OCI-LY1 (cell line): Measurements from ENCODE around the gene DDX24.

Experiments
- H2AFZ ChIP-seq: fragments of 200-600 bp; sonication (generic), shearing (Covaris generic); 2 replicates; pipeline ENCODE4 v1.6.0; 2014; ENCODE audit warnings: antibody characterized with exemption, mild to moderate bottlenecking, low read length
- H3F3A ChIP-seq: fragments of 200-600 bp; sonication (generic), shearing (Covaris generic); 2 replicates; pipeline ENCODE4 v1.6.0; 2014; ENCODE audit warnings: mild to moderate bottlenecking, antibody characterized with exemption, low read length, moderate library complexity; ENCODE audit not compliant: insufficient read depth
- H3K27ac ChIP-seq: fragments of 200-600 bp; sonication (generic); 2 replicates; pipeline ENCODE4 v1.5.1; 2014; ENCODE audit warnings: low read length, mixed run types, mild to moderate bottlenecking, low read depth; ENCODE audit not compliant: poor library complexity, severe bottlenecking
- H3K27me3 ChIP-seq: fragments of 200-600 bp; sonication (generic); 2 replicates; pipeline ENCODE4 v1.6.0; 2014; ENCODE audit warnings: antibody characterized with exemption, mild to moderate bottlenecking, low read length, moderate library complexity; ENCODE audit not compliant: insufficient read depth
- H3K36me3 ChIP-seq: fragments of 200-600 bp; sonication (generic); 2 replicates; pipeline ENCODE4 v1.6.1; 2014; ENCODE audit warnings: mild to moderate bottlenecking, antibody characterized with exemption, low read length, moderate library complexity, mixed read lengths; ENCODE audit not compliant: insufficient read depth
- H3K4me1 ChIP-seq: fragments of 200-600 bp; sonication (generic); 2 replicates; pipeline ENCODE4 v1.5.1; 2014; ENCODE audit warnings: mild to moderate bottlenecking, low read length, moderate library complexity; ENCODE audit not compliant: insufficient read depth, severe bottlenecking
- H3K4me2 ChIP-seq: fragments of 200-600 bp; sonication (generic), shearing (Covaris generic); 2 replicates; pipeline ENCODE4 v1.6.1; 2014; ENCODE audit warnings: low read length
- H3K4me3 ChIP-seq: fragments of 200-600 bp; sonication (generic); 2 replicates; pipeline ENCODE4 v1.5.1; 2014; ENCODE audit warnings: low read length, low read depth, mild to moderate bottlenecking, mixed read lengths; ENCODE audit not compliant: poor library complexity, severe bottlenecking
- H3K79me2 ChIP-seq: fragments of 200-600 bp; shearing (Covaris generic); 2 replicates; pipeline ENCODE4 v1.6.1; 2016; ENCODE audit warnings: mixed run types, low read length, mixed read lengths; ENCODE audit not compliant: insufficient read depth
- H3K9ac ChIP-seq: fragments of 200-600 bp; sonication (generic), shearing (Covaris generic); 2 replicates; pipeline ENCODE4 v1.6.1; 2014; ENCODE audit warnings: mild to moderate bottlenecking, low read length, mixed read lengths
- H3K9me2 ChIP-seq: fragments of 200-600 bp; sonication (generic), shearing (Covaris generic); 2 replicates; pipeline ENCODE4 v1.6.1; 2014; ENCODE audit warnings: low read depth, mild to moderate bottlenecking, low read length, mixed read lengths
- H3K9me3 ChIP-seq: fragments of 200-600 bp; shearing (Covaris generic); 2 replicates; pipeline ENCODE4 v1.6.1; 2014; ENCODE audit warnings: low read length, mixed read lengths
- H4K20me1 ChIP-seq: fragments of 200-600 bp; sonication (generic), shearing (Covaris generic); 2 replicates; pipeline ENCODE4 v1.6.0; 2016; ENCODE audit warnings: mild to moderate bottlenecking, low read length; ENCODE audit not compliant: insufficient read depth
- CTCF ChIP-seq: fragments of 200-600 bp; sonication (generic), shearing (Covaris generic); IDR thresholded peaks from 2 replicates; pipeline ENCODE4 v1.5.1; 2017; ENCODE audit warnings: mild to moderate bottlenecking, antibody characterized with exemption, low read length, moderate library complexity, mixed read lengths
- EZH2 ChIP-seq: fragments of 200-600 bp; sonication (generic), shearing (Covaris generic); IDR thresholded peaks from 2 replicates; pipeline ENCODE4 v1.8.0; 2017; ENCODE audit warnings: borderline replicate concordance, mixed run types, mild to moderate bottlenecking, antibody characterized with exemption, low read length, moderate library complexity, mixed read lengths

Gene DDX24

GRCh38 chr14:94043111-94043755 is 37.8 kb downstream of the DDX24 start:
- no peak overlapping the region for H3K27ac ChIP-seq
- TF ChIP-seq CTCF (no peak), EZH2 (no peak)
- no peaks in the 10 kb centered on the region for H3K4me1 ChIP-seq
- H3K9me3 ChIP-seq: no peaks in the 10 kb centered on the region
- H3K9me2 ChIP-seq: no peaks in the 10 kb centered on the region
- H3K4me2 ChIP-seq: no peak overlapping the region
- no peak overlapping the region for H2AFZ ChIP-seq
- H3K4me3 ChIP-seq: no peak overlapping the region
- no peak overlapping the region for H3K9ac ChIP-seq
- H3K27me3 ChIP-seq: no peaks in the 10 kb centered on the region
- H3K36me3 ChIP-seq: peaks cover 38% of the 10 kb centered on the region
- H4K20me1 ChIP-seq: no peaks in the 10 kb centered on the region
- H3K79me2 ChIP-seq: no peaks in the 10 kb centered on the region
- H3F3A ChIP-seq: no peaks in the 10 kb centered on the region

GRCh38 chr14:94042433-94043091 is 38.4 kb downstream of the DDX24 start:
- H2AFZ ChIP-seq: no peak overlapping the region
- H3K36me3 ChIP-seq: peaks cover 32% of the 10 kb centered on the region
- H3K9me3 ChIP-seq: no peaks in the 10 kb centered on the region
- H3K4me2 ChIP-seq: no peak overlapping the region
- no peaks in the 10 kb centered on the region for H3F3A ChIP-seq
- no peaks in the 10 kb centered on the region for H3K9me2 ChIP-seq
- TF ChIP-seq EZH2 (no peak), CTCF (no peak)
- no peaks in the 10 kb centered on the region for H3K79me2 ChIP-seq
- H3K9ac ChIP-seq: no peak overlapping the region
- no peaks in the 10 kb centered on the region for H3K4me1 ChIP-seq
- H3K27me3 ChIP-seq: no peaks in the 10 kb centered on the region
- H3K4me3 ChIP-seq: no peak overlapping the region
- no peaks in the 10 kb centered on the region for H4K20me1 ChIP-seq
- no peak overlapping the region for H3K27ac ChIP-seq

- no peak overlapping the region for H3K4me2 ChIP-seq
- H3K27ac ChIP-seq: no peak overlapping the region
- no peaks in the 10 kb centered on the region for H3K9me3 ChIP-seq
Observed at GRCh38 chr14:94041551-94042346, 39.3 kb downstream of the DDX24 start.

More at GRCh38 chr14:94041551-94042346, 39.3 kb downstream of the DDX24 start:
- H3K9ac ChIP-seq: no peak overlapping the region
- no peaks in the 10 kb centered on the region for H3K4me1 ChIP-seq
- no peaks in the 10 kb centered on the region for H4K20me1 ChIP-seq
- no peaks in the 10 kb centered on the region for H3K9me2 ChIP-seq
- no peak overlapping the region for H3K4me3 ChIP-seq
- H3K36me3 ChIP-seq: peaks cover 24% of the 10 kb centered on the region
- no peaks in the 10 kb centered on the region for H3K79me2 ChIP-seq
- no peak for TF ChIP-seq CTCF
- no peak for TF ChIP-seq EZH2
- H3K27me3 ChIP-seq: no peaks in the 10 kb centered on the region
- H2AFZ ChIP-seq: no peak overlapping the region
- no peaks in the 10 kb centered on the region for H3F3A ChIP-seq
